ENCODE results near the gene ARL17B.
"Not testable (repeated sequence)": the region's sequence is repeated elsewhere in the genome, so short reads cannot be mapped to it uniquely, and the experiment has no call there.

Gene ARL17B

GRCh38 chr17:46262271-46262670 lies 99.3 kb downstream of the ARL17B start:
- Histone ChIP-seq H3K4me2 (ENCODE audit: low read length) (no peak overlapping the region), H3K9me2 (replicated peaks; ENCODE audit: control insufficient read depth, low read length) (no peaks in the 10 kb centered on the region), H3F3A (ENCODE audit: control insufficient read depth, insufficient read depth) (peaks cover 22% of the 10 kb centered on the region), H3K4me1 (ENCODE audit: control insufficient read depth, low read length) (peaks cover 22% of the 10 kb centered on the region), H3K79me2 (ENCODE audit: control insufficient read depth, low read length) (no peaks in the 10 kb centered on the region), H3K27ac (ENCODE audit: low read depth, low read length) (no peak overlapping the region), H3K27me3 (ENCODE audit: control insufficient read depth, low read length) (peaks cover 8% of the 10 kb centered on the region), H3K9me3 (ENCODE audit: control insufficient read depth, insufficient read depth, low read length) (no peaks in the 10 kb centered on the region), H3K4me3 (ENCODE audit: low read length) (no peak overlapping the region), H3K36me3 (ENCODE audit: control insufficient read depth, low read length) (no peaks in the 10 kb centered on the region), H4K20me1 (ENCODE audit: control insufficient read depth, insufficient read depth, low read depth, low read length) (no peaks in the 10 kb centered on the region)
- TF ChIP-seq EZH2phosphoT487 (IDR thresholded peaks at IDR 0.05; ENCODE audit: borderline replicate concordance, low read length) (no peak), CTCF (IDR thresholded peaks at IDR 0.05; ENCODE audit: low read depth, low read length, poor library complexity, severe bottlenecking) (no peak)

DNA sequence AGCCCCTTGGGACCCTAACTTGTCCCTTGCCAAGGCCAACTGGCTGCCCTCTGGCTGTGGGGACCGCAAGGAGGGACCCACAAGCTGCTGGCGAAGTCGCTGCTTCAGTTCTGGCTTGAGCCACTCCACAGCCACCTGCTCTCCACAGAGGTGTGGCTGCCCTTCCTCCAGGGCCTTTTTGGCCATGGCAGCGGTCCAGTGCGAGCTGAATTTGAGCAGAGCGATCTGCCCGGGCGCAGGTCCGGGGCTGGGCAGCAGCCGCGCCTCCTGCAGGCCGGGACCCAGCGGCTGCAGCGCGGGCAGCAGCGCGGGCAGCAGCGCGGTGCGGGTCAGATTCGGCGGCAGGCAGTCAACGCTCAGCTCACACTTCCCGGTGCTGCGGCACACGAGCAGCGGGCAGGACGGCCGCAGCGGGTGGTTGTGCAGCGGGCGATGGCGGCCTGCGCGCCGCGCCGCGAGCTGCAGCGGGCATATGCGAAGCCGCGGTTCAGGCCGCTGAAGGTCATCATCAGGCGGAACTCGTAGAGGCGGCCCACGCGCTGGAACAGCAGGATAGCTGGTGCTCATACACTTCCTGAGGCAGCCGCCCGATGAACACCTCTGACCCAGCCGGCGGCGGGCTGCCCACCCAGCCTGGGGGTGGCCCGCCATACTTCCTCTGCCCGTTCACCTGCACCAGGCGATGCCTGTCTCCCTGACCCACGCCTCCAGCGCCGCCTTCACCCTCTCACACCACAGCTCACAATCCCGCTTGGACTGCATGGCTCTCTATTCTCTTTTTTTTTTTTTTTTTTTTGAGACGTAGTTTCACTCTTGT lies 101.5 kb downstream of the ARL17B start:
- H3K27ac ChIP-seq (ENCODE audit: low read depth, low read length); H4K20me1 ChIP-seq (ENCODE audit: control insufficient read depth, insufficient read depth, low read depth, low read length); H3K79me2 ChIP-seq (ENCODE audit: control insufficient read depth, low read length); H3K4me1 ChIP-seq (ENCODE audit: control insufficient read depth, low read length); H3K36me3 ChIP-seq (ENCODE audit: control insufficient read depth, low read length); H3K9me2 ChIP-seq (replicated peaks; ENCODE audit: control insufficient read depth, low read length); H3K9me3 ChIP-seq (ENCODE audit: control insufficient read depth, insufficient read depth, low read length); H3K27me3 ChIP-seq (ENCODE audit: control insufficient read depth, low read length): not testable (repeated sequence)
- Histone ChIP-seq H3F3A (ENCODE audit: control insufficient read depth, insufficient read depth) (peaks cover 18% of the 10 kb centered on the region), H3K4me2 (ENCODE audit: low read length) (peak overlapping the region; percentile 75), H3K4me3 (ENCODE audit: low read length) (peak overlapping the region; percentile 66)

DNA sequence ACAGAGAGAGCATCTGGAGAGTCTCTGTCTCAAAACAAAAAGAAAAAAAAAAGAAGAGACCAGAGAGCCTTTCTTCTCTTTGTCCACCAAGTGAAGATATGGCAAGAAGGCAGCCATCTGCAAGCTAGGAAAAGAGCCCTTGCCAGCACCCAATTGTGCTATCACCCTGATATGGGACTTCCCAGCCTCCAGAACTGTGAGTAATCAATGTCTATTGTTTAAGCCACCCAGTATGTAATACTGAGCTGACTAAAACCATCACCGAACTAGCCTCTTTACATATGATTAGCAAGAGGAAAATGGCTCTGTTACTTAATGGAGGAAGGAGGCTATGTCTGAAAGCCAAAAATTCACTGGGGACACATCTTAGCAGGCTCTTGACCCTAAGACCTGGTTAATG lies 105.2 kb downstream of the ARL17B start:
- H3K4me3 ChIP-seq (ENCODE audit: low read length); H3K9me2 ChIP-seq (replicated peaks; ENCODE audit: control insufficient read depth, low read length); H3K79me2 ChIP-seq (ENCODE audit: control insufficient read depth, low read length); H3K27me3 ChIP-seq (ENCODE audit: control insufficient read depth, low read length); H3K27ac ChIP-seq (ENCODE audit: low read depth, low read length); H3K9me3 ChIP-seq (ENCODE audit: control insufficient read depth, insufficient read depth, low read length); H3K36me3 ChIP-seq (ENCODE audit: control insufficient read depth, low read length); H4K20me1 ChIP-seq (ENCODE audit: control insufficient read depth, insufficient read depth, low read depth, low read length); H3K4me1 ChIP-seq (ENCODE audit: control insufficient read depth, low read length); H3K4me2 ChIP-seq (ENCODE audit: low read length); H3F3A ChIP-seq (ENCODE audit: control insufficient read depth, insufficient read depth): not testable (repeated sequence)

DNA sequence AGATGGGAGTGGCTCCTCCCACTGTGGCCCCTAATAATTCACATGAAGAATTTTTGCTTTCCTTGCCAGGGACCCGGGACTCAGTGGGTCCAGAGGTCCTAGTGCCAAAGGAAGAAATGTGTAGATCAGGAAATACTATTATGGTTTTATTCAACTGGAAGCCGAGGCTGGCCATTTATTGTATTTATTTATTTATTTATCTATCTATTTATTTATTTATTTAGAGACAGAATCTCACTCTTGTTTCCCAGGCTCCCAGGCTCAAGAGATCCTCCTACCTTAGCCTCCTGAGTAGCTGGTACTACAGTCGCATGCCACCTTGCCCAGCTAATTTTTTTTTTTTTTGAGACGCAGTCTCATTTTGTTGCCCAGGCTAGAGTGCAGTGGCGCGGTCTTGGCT lies 107.4 kb downstream of the ARL17B start:
- not testable (repeated sequence) for H3K9me2 ChIP-seq (replicated peaks; ENCODE audit: control insufficient read depth, low read length); H3K27me3 ChIP-seq (ENCODE audit: control insufficient read depth, low read length); H3K9me3 ChIP-seq (ENCODE audit: control insufficient read depth, insufficient read depth, low read length); H4K20me1 ChIP-seq (ENCODE audit: control insufficient read depth, insufficient read depth, low read depth, low read length); H3K79me2 ChIP-seq (ENCODE audit: control insufficient read depth, low read length); H3K27ac ChIP-seq (ENCODE audit: low read depth, low read length); H3F3A ChIP-seq (ENCODE audit: control insufficient read depth, insufficient read depth); H3K36me3 ChIP-seq (ENCODE audit: control insufficient read depth, low read length); H3K4me1 ChIP-seq (ENCODE audit: control insufficient read depth, low read length)
- H3K4me3 ChIP-seq (ENCODE audit: low read length): peak overlapping the region; percentile 21; the same call in 1 of the 2 replicates
- H3K4me2 ChIP-seq (ENCODE audit: low read length): peak overlapping the region; percentile 39

- Histone ChIP-seq H3K4me2 (ENCODE audit: low read length) (peak overlapping the region; percentile 39), H3K4me3 (ENCODE audit: low read length) (peak overlapping the region; percentile 21; the same call in 1 of the 2 replicates)
- not testable (repeated sequence) for H3K27me3 ChIP-seq (ENCODE audit: control insufficient read depth, low read length); H3K27ac ChIP-seq (ENCODE audit: low read depth, low read length); H3K9me3 ChIP-seq (ENCODE audit: control insufficient read depth, insufficient read depth, low read length); H4K20me1 ChIP-seq (ENCODE audit: control insufficient read depth, insufficient read depth, low read depth, low read length); H3K79me2 ChIP-seq (ENCODE audit: control insufficient read depth, low read length); H3F3A ChIP-seq (ENCODE audit: control insufficient read depth, insufficient read depth); H3K9me2 ChIP-seq (replicated peaks; ENCODE audit: control insufficient read depth, low read length); H3K36me3 ChIP-seq (ENCODE audit: control insufficient read depth, low read length); H3K4me1 ChIP-seq (ENCODE audit: control insufficient read depth, low read length)
- TF ChIP-seq CTCF (IDR thresholded peaks at IDR 0.05; ENCODE audit: low read depth, low read length, poor library complexity, severe bottlenecking): peak; percentile 82
Measured at GRCh38 chr17:46253722-46254121, 107.8 kb downstream of the ARL17B start.

- not testable (repeated sequence) for H3K4me3 ChIP-seq (ENCODE audit: low read length); H3K9me2 ChIP-seq (replicated peaks; ENCODE audit: control insufficient read depth, low read length); H3K79me2 ChIP-seq (ENCODE audit: control insufficient read depth, low read length); H3K4me1 ChIP-seq (ENCODE audit: control insufficient read depth, low read length); H4K20me1 ChIP-seq (ENCODE audit: control insufficient read depth, insufficient read depth, low read depth, low read length); H3K27me3 ChIP-seq (ENCODE audit: control insufficient read depth, low read length); H3K36me3 ChIP-seq (ENCODE audit: control insufficient read depth, low read length); H3K27ac ChIP-seq (ENCODE audit: low read depth, low read length); H3F3A ChIP-seq (ENCODE audit: control insufficient read depth, insufficient read depth); H3K9me3 ChIP-seq (ENCODE audit: control insufficient read depth, insufficient read depth, low read length); H3K4me2 ChIP-seq (ENCODE audit: low read length)
Measured at GRCh38 chr17:46252804-46253203, 108.8 kb downstream of the ARL17B start.
